Neural cell (in vitro differentiated cells): Measurements from ENCODE around the gene CLSTN2.

Source experiments
- POLR2AphosphoS5 ChIP-seq: IDR thresholded peaks from 2 replicates; pipeline ENCODE4 v1.6.1; 2012
- TF ChIP-seq, protein P1 (sequence below): fragments of 450-650 bp; IDR thresholded peaks from 2 replicates; pipeline ENCODE4 v1.5.1; 2014; ENCODE audit warnings: antibody characterized with exemption, mild to moderate bottlenecking, moderate library complexity; ENCODE audit not compliant: poor library complexity, severe bottlenecking

DNA sequence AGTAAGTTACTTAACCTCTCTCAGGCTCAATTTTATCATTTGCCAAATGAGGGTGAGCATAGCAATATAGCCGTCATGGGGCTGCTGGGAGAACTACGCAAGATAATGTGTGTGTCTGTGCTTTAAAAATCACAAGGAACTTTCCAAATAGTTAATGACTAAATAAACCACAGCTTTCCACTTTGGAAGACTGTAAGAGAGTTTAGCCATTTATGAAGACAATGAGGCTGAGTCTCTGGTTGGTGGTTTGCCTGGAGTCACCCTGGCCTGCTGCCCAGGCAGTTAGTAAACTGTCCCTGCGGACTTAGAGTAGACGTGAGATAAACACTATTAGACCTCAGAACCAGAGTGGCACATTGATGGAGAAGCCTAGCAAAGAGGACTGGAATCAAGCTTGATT lies 357.7 kb downstream of the CLSTN2 start:
- TF ChIP-seq, protein P1, sequence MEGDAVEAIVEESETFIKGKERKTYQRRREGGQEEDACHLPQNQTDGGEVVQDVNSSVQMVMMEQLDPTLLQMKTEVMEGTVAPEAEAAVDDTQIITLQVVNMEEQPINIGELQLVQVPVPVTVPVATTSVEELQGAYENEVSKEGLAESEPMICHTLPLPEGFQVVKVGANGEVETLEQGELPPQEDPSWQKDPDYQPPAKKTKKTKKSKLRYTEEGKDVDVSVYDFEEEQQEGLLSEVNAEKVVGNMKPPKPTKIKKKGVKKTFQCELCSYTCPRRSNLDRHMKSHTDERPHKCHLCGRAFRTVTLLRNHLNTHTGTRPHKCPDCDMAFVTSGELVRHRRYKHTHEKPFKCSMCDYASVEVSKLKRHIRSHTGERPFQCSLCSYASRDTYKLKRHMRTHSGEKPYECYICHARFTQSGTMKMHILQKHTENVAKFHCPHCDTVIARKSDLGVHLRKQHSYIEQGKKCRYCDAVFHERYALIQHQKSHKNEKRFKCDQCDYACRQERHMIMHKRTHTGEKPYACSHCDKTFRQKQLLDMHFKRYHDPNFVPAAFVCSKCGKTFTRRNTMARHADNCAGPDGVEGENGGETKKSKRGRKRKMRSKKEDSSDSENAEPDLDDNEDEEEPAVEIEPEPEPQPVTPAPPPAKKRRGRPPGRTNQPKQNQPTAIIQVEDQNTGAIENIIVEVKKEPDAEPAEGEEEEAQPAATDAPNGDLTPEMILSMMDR = no peak
- TF ChIP-seq POLR2AphosphoS5 = no peak
